WTC11 (cell line): ENCODE measurements around the gene SLC38A1. TPM values are rescaled to one million over a fixed set of nuclear protein-coding genes. Genes with fewer than 3 reads are reported as not detected.

Experiments
- ATAC-seq: fragments of 200-7000 bp; cut with Tn5 transposase; 2 replicates; pipeline ENCODE4 v1.10.0; 2021; ENCODE audit warnings: mild to moderate bottlenecking, moderate library complexity
- CTCF ChIA-PET: fragments of 300-600 bp; sonication (Branson Sonifier 250); formaldehyde crosslinking; loops from one replicate; lab custom pipeline; 2021; ENCODE audit warnings: antibody characterized with exemption; lab: Charles Lee
- POLR2A ChIA-PET: fragments of 350-600 bp; sonication (Branson Sonifier 250); formaldehyde crosslinking; loops from one replicate; lab custom pipeline; 2021; ENCODE audit warnings: antibody characterized with exemption; lab: Charles Lee
- DNase-seq: peaks from one replicate; pipeline ENCODE4 v3.0.0; 2021; ENCODE audit warnings: low spot score
- H3K27ac Mint-ChIP-seq: 2 replicates; pipeline ENCODE4 v1.8.0; 2021; ENCODE audit warnings: mixed read lengths
- H3K27me3 Mint-ChIP-seq: 2 replicates; pipeline ENCODE4 v1.8.0; 2021; ENCODE audit warnings: low read depth, mild to moderate bottlenecking, moderate library complexity, mixed read lengths
- H3K36me3 Mint-ChIP-seq: 2 replicates; pipeline ENCODE4 v1.8.0; 2021; ENCODE audit warnings: mixed read lengths
- H3K4me1 Mint-ChIP-seq: 2 replicates; pipeline ENCODE4 v1.8.0; 2022; ENCODE audit warnings: mixed read lengths
- H3K4me3 Mint-ChIP-seq: 2 replicates; pipeline ENCODE4 v1.8.0; 2021; ENCODE audit warnings: mild to moderate bottlenecking, moderate library complexity, mixed read lengths
- H3K9me3 Mint-ChIP-seq: 2 replicates; pipeline ENCODE4 v1.8.0; 2021; ENCODE audit warnings: mixed read lengths
- ATF3 ChIP-seq: sonication (generic); formaldehyde crosslinking; conservative IDR thresholded peaks from 2 replicates; pipeline ENCODE4 v1.8.1; 2022; ENCODE audit warnings: mild to moderate bottlenecking, missing genetic modification reagents
- ATF6 ChIP-seq: sonication (generic); formaldehyde crosslinking; IDR thresholded peaks from 2 replicates; pipeline ENCODE4 v1.8.1; 2023; ENCODE audit warnings: mild to moderate bottlenecking, missing genetic modification reagents
- FOXK1 ChIP-seq: sonication (generic); formaldehyde crosslinking; IDR thresholded peaks from 2 replicates; pipeline ENCODE4 v1.8.0; 2022; ENCODE audit warnings: mild to moderate bottlenecking, moderate library complexity, missing genetic modification reagents
- JUN ChIP-seq: sonication (generic); formaldehyde crosslinking; IDR thresholded peaks from 2 replicates; pipeline ENCODE4 v1.8.0; 2023; ENCODE audit warnings: mild to moderate bottlenecking, missing genetic modification reagents
- KAT7 ChIP-seq: sonication (generic); formaldehyde crosslinking; IDR thresholded peaks from 2 replicates; pipeline ENCODE4 v1.8.1; 2023; ENCODE audit warnings: missing genetic modification reagents, mild to moderate bottlenecking, borderline replicate concordance
- PRDM15 ChIP-seq: sonication (generic); formaldehyde crosslinking; IDR thresholded peaks from 2 replicates; pipeline ENCODE4 v1.8.0; 2022; ENCODE audit warnings: missing genetic modification reagents
- PRRX2 ChIP-seq: fragments of 250-450 bp; sonication (Bioruptor Pico); IDR thresholded peaks from 2 replicates; pipeline ENCODE4 v1.8.0; 2021; ENCODE audit warnings: mild to moderate bottlenecking
- RELA ChIP-seq: sonication (generic); formaldehyde crosslinking; IDR thresholded peaks from 2 replicates; pipeline ENCODE4 v1.8.1; 2022; ENCODE audit warnings: missing genetic modification reagents, mild to moderate bottlenecking, borderline replicate concordance
- STAT6 ChIP-seq: sonication (generic); formaldehyde crosslinking; conservative IDR thresholded peaks from 2 replicates; pipeline ENCODE4 v1.8.1; 2023; ENCODE audit warnings: mild to moderate bottlenecking, low read depth, missing genetic modification reagents, moderate library complexity
- ZNF219 ChIP-seq: sonication (generic); formaldehyde crosslinking; IDR thresholded peaks from 2 replicates; pipeline ENCODE4 v1.8.0; 2023; ENCODE audit warnings: missing genetic modification reagents, mild to moderate bottlenecking, borderline replicate concordance
- ZNF263 ChIP-seq: sonication (generic); formaldehyde crosslinking; IDR thresholded peaks from 2 replicates; pipeline ENCODE4 v1.8.1; 2022; ENCODE audit warnings: low read depth, mild to moderate bottlenecking, moderate library complexity, missing genetic modification reagents
- total RNA-seq: library from RNA; stranded (reverse); gene quantifications from 3 replicates; pipeline ENCODE4 v1.2.3, GENCODE V29; 2021

The SLC38A1 gene
- total RNA-seq, 1 experiment from 2014 or later, result 179 TPM

- TF ChIP-seq RELA (CRISPR knock-in tag), result no peak
- no peak for TF ChIP-seq PRDM15
- no peak for TF ChIP-seq JUN (CRISPR knock-in tag)
- no peak for TF ChIP-seq ZNF219 (CRISPR knock-in tag)
- TF ChIP-seq, all 79 proteins: peak for 0
Measured at GRCh38 chr12:46258129-46258528, 10.7 kb downstream of the SLC38A1 start (continued).

- POLR2A ChIA-PET, result no interaction called here
Measured at GRCh38 chr12:46256942-46257341, 11.9 kb downstream of the SLC38A1 start.

More at GRCh38 chr12:46256942-46257341, 11.9 kb downstream of the SLC38A1 start:
- ATAC-seq (no peak), DNase-seq (no peak)
- peaks cover 17% of the 10 kb centered on the region for H3K4me1 Mint-ChIP-seq
- peak overlapping the region; percentile 50 for H3K27ac Mint-ChIP-seq
- CTCF ChIA-PET, result interaction anchor here (1.0 kb wide), 1 partner anchor 22 kb away, joined by 6 read pairs; no protein-coding TSS in a partner anchor
- no peaks in the 10 kb centered on the region for H3K27me3 Mint-ChIP-seq
- peaks cover 14% of the 10 kb centered on the region for H3K9me3 Mint-ChIP-seq
- H3K36me3 Mint-ChIP-seq, result peaks cover 40% of the 10 kb centered on the region
- no peak for TF ChIP-seq ATF6
- TF ChIP-seq ATF3 (CRISPR knock-in tag), result no peak
- TF ChIP-seq STAT6 (CRISPR knock-in tag), result no peak
- TF ChIP-seq FOXK1, result no peak
- no peak for TF ChIP-seq ZNF263 (CRISPR knock-in tag)
- no peak for TF ChIP-seq ZNF219 (CRISPR knock-in tag)
- no peak for TF ChIP-seq KAT7 (CRISPR knock-in tag)
- no peak for TF ChIP-seq PRRX2
- TF ChIP-seq, all 79 proteins: peak for 0
- no peak overlapping the region for H3K4me3 Mint-ChIP-seq
